NCI-H2107 treated with DMSO at 0.1 percent for 48 hours (cell line): ENCODE data around the gene ZFX.
"Not testable (repeated sequence)": the region's sequence is repeated elsewhere in the genome, so short reads cannot be mapped to it uniquely, and the experiment has no call there.

Experiments
- DNase-seq: peaks from one replicate; lab custom pipeline; 2025; ENCODE audit not compliant: unreplicated experiment; lab: John Stamatoyannopoulos, UW

Gene ZFX

DNA sequence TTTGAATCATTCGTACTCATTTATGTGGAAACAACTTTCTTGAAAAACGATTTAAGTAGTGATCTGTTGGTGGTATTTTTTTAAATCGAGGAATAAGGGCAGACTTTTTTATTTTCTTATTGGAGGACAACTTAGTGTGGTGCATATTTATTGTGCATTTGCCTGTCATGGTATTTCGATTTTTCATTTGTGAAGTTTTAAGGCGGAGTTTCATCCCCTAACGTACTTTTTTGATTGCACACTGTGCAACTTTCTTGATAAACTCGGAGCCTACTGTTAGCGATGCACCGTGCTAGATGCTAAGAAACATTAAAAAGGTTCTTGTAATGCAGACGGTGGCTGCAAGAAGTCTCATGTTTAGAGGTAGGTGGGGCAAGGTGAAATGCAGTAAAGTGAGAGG, 1.4 kb downstream of the ZFX start:
- peak; percentile 21 for DNase-seq

DNA sequence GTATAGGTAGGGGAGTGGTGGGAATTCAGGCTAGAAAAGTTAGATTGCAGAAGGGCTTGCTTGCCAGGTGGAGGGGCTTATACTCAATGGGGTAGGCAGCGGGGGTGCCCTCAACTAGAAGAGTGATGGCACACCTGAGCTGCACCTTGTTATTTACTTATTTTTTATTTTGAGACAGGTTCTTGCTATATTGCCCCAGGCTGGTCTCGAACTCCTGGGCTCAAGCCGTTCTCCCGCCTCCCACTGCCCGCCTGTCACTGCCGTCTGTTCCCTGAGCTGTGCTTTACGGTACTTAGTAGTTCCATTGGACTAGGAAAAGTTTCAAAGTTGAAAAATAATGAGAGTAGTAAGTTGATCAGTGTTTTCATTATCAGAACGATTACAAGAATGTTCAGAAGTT, 2.0 kb downstream of the ZFX start:
- no peak for DNase-seq

DNA sequence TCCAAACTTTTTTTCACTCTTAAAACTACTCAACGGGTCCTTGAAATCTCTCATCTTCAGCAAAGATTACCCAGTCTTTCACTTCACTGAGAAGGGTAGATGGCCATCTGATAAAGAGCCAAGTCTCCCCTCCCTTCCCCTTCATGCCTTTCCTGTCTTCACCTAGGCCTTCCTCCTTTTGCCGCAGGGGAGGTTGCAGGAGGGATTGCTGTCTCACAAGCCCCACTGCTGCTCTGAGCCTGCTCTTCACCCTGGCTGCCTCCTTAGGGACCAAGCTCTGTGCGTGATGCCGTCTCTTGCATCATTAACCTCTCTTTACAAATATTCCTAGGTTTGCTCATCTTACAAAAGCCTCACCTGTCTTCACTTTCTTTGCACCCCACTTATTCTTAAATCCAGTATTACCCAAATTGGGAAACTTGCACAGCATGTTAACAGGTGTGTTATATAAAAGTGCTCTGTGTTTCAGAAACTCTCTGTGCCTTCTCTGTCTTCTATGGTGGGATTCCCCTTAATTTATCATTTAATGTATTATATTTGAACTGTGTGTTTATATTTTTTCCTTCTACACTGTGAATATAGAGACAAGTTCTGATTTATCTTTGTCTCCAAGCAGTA, 3.8 kb downstream of the ZFX start:
- peak; percentile 33 for DNase-seq

DNA sequence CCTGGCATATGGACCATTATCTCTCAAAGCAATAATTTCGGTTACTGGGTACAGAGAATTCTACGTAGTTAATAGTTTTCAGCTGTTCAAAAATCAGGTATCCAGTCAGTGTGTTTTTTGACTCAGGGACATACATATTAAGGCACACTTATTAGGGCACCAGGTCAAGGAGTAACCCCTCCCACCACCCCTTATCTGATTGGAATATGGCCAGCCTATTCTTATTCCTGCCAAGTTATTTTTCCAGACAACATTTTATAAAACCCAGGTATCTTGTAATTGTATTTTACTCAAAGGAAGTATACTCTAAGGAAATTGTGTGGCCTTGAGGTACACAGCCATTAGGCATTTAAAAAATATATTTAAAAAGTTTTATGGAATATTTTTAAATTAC, 4.3 kb downstream of the ZFX start:
- DNase-seq: no peak

DNA sequence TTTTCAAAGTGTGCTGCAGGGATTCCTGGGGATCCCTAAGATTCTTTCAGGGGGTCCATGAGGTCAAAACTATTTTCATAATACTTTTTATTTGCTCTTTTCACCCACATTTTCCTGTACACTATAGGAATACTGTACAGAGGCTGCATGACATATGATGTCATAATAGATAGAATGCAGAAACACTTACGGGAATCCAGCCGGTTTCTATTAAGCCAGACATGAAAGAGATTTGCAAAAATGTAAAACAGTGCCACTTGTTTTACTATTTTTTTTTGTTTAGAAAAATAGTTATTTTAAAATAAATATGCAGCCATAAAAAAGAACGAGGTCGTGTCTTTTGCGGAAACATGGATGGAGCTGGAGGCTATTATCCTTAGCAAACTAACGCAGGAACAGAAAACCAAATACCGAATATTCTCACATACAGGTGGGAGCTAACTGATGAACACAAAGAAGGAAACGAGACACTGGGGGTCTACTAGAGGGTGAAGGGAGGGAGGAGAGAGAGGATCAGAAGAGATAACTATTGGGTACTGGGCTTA, 5.0 kb downstream of the ZFX start:
- no peak for DNase-seq

DNA sequence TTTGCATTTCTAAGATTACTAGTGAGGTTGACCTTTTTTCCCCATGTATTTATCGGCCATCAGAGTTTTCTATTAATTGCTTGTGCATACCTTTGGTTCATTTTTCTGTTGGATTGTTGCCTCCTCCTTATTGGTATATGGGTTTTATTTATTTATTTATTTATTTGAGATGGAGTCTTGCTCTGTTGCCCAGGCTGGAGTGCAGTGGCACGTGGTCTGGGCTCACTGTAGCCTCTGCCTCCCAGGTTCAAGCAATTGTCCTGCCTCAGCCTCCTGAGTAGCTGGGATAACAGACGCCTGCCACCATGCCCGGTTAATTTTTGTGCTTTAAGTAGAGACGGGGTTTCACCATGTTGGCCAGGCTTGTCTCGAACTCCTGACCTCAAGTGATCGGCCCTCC, 6.2 kb downstream of the ZFX start:
- not testable (repeated sequence) for DNase-seq

DNA sequence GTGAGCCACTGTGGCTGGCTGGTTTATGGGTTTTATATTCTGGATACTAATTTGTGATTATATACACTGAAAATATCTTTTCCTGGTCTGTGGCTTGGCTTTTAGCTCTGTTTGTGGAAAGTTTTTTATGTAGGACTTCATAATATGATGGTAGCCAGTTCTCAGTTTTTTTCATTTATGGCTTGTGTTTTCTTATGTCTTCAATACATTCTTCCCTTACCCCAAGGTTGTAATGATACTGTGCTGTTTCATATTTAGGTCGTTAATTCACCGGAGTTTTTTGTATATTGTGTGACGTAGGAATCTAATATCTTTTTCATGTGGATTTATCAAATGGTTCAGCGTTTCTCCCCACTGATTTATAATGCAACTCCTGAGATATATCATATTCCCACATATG, 6.6 kb downstream of the ZFX start:
- no peak for DNase-seq

DNA sequence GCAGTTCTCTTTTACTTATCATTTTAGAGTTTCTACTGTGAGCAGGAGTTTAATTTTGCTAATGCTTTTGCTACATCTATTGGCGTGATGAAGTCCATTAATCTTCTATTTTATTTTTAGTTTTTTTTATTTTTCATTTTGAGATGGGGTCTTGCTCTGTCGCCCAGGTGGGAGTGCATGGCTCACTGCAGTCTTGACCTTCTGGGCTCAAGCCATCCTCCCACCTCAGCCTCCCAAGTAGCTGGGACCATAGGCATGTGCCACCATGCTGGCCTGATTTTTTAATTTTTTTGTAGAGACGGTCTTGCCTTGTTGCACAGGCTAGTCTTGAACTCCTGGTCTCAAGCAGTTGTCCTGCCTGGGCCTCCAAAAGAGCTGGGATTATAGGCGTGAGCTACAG, 9.4 kb downstream of the ZFX start:
- no peak for DNase-seq

DNA sequence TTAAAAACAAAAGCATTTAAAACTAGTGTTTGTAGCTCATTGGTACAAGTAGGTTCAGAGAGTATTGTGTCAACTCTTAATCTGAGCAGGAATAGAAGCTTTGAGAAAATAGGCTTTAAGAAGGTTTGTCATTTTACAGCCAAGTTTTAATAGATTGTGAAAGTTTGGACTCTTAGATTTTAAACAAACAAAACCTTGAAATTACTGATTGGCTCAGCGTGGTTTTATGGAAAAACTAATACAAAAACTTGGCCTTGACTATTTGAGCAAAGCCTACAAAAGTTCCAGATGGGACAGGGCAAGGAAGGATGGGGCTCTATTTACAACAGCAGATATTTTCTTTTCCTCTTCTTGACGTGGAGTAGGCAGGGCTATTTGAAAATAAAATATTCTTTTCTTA, 16.5 kb downstream of the ZFX start:
- no peak for DNase-seq

DNA sequence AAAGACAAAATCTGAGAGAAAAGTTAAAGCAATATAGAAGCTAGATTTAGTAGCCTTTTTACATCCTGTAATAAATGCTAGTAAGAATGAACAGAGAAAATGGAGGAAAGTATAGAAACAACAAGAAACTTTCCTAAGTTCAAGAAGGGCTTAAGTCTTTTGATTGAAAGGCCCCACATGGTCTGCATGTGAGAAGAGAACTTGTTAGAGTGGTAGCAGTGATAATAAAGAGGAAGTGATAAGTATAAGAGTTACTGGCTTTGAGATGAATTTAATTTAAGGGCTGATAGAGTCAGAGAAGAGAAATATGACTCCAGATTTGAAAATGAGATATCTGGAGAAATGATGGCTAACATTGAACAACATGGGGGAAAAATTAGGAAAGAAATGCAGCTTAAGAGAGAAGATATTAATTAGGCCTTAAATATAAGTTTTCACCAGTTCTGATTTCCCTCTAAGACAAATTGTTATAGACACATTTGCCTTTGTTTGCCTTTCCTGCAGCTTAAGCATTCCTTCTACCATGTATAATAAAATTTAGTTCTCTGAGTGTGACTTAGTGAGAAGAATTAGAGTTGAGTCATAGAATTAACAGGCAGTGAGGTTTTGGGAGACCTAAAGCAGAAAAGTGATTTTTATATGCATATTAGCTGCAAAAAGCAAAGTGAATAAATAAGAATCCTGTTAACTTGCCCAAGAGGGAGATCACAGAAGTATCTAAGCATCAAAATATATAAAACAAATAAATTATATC, 18.4 kb downstream of the ZFX start:
- DNase-seq: no peak

DNA sequence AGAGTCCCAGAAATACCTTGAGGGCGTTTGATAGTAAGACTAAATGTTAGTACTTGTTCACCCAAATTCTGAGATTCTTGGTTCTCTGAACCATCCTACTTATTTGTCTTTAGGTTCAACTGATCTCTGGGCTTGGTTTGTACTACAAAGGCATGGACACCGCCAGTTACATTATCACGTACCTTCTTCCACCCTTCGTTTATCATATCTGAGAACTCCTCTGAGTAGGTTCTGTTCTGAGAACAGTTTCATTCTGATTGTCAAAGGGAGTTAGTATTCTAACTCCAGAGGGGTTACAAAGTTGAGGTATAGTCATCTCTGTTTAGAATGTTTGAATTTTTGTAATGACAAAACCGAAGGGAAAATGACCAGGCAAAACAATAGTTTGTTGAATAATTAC, 19.3 kb downstream of the ZFX start:
- DNase-seq: no peak

DNA sequence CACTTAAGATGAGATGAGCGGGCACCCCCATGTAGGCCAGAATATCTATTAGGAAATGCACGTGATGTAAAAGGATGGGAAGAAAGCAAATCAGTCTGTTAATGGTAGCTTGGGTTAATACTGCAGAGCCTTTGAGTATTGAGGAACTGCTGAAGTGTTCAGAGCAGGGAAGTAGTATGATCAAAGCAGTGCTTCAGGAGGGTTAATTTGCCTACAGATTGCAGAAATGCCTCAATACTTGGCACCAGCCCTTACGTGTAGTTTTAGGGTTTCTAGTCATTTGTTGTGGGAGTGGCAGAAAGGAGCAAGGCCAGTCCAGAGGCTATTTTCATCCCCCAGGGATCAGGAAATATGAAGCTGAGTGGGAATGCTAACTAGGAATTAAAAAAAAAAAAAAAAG, 19.7 kb downstream of the ZFX start:
- no peak for DNase-seq

DNA sequence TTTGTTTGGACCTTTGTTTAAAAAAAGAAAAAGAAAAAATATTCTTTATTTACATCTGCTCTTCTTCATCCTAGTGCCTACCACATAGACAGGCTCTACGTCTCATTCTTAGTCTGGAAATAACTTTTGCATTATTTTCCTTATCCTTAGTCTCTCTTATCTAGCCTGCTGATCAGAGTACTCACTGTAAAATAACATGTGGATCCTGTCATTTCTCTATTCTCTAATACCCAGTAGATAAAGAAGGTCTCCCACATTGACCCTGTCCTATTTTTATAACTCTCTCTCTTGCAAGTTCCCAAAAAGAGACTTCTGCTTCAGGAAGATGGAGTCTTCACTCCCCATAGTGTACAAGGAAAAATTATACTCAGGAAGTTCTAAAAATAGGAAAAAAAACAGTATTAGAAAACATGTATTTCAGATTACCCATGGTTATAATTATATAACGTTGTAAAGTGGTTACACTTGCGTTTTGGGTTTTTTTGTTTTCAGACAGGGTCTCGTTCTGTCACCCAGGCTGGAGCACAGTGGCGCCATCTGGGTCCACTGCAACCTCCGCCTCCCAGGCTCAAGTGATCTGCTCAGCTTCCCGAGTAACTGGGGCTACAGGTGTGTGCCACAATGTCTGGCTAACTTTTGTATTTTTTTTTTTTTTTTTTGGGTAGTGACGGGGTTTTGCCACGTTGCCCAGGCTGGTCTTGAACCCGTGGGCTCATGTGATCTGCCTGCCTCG, 23.8 kb downstream of the ZFX start:
- DNase-seq: no peak

DNA sequence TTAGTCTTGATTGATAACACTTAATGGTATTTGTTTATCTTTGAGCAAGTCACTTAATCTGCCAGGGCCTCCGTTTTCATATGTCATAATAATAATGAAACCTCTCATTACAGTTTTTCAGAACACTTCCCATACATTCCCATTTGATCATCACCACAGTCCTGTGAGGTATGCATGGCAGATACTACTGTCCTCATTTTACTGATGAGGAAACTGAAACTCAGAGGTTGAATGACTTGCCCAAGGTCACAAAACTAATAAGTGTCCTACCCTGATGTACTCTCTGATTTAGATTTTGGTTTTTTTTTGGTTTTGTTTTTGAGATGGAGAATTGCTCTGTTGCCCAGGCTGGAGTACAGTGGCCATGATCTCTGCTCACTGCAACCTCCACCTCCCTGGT, 25.7 kb downstream of the ZFX start:
- DNase-seq: no peak

DNA sequence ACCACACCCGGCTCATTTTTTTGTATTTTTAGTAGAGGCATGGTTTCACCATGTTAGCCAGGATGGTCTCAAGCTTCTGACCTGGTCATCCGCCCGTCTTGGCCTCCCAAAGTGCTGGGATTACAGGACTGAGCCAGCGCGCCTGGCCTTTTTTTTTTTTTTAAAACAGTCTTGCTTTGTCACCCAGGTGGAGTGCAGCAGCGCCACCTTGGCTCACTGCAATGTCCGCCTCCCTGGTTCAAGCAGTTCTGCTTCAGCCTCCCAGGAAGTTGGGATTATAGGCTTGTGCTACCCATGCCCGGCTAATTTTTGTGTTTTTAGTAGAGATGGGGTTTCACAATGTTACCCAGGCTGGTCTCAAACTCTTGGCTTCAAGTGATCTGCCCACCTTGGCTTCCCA, 28.9 kb downstream of the ZFX start:
- no peak for DNase-seq

DNA sequence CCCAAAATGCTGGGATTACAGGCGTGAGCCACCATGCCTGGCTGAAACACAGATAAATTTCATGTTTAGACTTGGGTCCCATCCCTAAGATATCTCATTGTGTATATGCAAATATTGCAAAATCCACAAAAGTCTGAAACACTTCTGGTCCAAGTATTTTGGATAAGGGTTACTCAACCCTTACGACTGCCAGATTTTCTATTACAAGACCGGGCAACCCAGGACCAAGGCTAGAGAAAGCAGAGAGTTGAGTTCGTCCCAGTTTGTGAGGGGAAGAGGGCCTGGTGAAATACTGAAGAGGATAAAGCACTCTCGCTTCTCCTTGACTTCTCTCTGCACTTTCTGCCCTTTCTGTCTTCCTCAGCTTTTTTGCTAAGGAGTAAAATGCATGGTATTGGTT, 34.5 kb downstream of the ZFX start:
- DNase-seq: no peak

DNA sequence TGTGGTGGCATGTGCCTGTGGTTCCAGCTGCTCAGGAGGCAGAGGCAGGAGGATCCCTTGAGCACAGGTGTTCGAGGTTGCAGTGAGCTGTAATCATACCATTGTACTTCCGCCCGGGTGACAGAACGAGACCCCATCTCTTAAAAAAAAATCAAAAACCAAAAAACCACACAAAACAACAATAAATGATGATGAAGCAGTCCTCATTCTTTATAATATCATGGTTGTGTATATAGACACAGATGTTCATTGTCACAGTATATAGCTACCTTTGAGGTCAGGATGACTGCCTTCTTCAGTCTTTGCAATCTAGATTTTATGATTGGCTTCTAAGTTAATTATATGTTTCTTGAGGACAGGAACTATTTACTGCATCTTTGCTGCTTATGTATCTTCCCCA, 37.0 kb downstream of the ZFX start:
- DNase-seq: no peak

DNA sequence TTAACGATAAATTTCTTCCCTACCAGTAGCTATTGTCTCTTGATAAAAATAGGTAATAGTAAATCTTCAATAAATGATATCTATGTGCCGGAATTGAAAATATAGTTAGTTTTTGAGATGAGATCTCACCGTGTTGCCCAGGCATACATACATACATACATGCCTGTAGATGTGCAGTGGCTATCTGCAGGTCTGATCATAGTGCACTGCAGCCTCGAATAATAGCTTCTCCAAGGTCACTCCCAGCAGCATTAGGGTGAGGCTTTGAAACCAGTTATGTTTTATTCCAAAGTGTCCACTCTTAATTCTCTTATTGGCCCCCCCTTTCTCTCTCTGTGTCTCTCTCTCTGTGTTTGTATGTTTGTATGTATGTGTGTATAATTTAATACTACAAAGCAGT, 37.5 kb downstream of the ZFX start:
- DNase-seq: no peak

DNA sequence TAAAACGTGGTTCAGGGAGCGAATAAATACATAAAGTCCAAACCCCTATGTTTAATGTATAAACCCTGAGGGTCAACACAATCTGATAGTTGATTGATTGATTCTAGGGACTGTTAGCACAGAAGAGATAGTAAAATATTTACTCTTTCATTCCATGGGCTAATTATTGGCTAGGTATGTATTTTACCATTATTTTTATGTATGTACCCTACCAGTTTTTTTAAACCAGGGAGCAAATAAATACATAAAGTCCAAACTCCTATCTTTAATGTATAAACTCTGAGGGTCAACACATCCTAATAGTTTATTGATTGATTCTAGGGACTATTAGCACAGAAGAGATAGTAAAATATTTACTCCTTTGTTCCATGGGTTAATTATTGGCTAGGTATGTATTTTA, 40.0 kb downstream of the ZFX start:
- DNase-seq: no peak

DNA sequence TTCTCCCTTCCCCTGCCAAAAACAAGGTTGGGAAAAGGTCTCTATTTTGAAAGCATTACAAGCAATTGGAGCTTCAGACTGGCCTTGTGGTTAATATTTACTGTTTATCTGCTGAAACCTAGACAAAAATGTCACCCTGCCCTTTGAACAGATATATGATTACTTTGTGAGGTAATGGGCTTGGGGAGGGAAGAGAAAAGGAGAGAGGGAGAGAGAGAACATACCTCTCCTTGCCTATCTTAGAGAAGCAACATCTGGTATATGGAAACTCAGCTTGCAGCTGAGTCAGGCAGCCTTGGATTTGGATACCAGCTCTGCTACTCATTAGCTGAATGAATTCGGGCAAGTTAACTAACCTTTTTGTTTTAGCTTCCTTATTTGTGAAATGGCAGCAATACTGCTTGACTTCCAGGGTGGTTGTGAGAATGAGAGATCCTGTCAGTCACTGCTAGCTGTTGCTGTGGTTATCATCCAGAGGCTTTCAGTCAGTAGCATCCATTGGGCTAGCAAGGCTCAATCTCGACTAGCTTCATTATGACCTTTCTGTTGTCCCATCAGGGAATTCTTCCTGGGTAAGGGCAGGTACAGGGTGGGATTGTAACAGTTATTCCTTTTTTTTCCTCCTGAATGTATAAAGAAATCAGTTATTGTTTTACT, 41.1 kb downstream of the ZFX start:
- no peak for DNase-seq

DNA sequence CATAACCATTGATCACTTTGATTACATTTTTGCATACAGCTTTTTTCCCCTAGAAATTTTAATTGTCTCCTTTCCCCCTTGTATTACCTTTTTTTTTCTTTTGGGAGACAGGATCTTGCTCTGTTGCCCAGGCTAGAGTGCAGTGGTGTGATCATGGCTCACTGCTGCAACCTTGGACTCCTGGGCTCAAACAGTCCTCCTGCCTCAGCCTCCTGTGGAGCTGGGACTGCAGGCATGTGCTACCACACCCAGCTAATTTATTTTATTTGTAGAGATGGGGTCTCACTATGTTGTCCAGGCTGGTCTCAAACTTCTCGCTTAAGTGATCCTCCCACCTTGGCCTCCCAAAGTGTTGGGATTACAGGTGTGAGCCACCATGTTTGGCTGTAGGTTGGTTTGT, 47.0 kb downstream of the ZFX start:
- DNase-seq: no peak

DNA sequence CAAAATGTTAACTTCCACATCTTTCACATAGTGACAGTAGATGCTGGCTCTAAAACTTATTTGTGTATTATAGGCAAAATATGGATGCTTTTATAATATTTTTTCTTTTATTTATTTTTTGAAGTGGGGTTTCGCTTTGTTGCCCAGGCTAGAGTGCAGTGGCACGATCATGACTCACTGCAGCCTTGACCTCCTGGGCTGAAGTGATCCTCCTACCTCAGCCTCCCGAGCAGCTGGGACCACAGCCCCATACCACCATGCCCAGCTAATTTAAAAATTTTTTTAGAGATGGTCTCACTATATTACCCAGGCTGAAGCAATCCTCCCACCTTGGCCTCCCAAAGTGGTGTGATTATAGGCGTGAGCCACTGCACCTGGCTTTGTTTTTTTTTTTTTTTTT, 48.6 kb downstream of the ZFX start:
- DNase-seq: no peak
